Liver (tissue), 3 donors: ENCODE results near the gene PSTPIP1.

ENCODE experiments used
- CTCF ChIP-seq: fragments of 150-350 bp; IDR thresholded peaks from 2 replicates; pipeline ENCODE4 v1.5.1; 2017; ENCODE audit warnings: improper control_type of control experiment, low read depth, low read length; ENCODE audit not compliant: missing input control
- EGR1 ChIP-seq, 2 donors: IDR thresholded peaks; 2 replicates each; pipeline ENCODE4 v1.6.1; 2016 to 2018; ENCODE audit warnings: antibody characterized with exemption in 2 of 2, low read depth in 2 of 2
- GABPA ChIP-seq, 2 donors: IDR thresholded peaks in 1 of 2; conservative IDR thresholded peaks in 1 of 2; 2 replicates each; pipeline ENCODE4 v1.6.1; 2016; ENCODE audit warnings: antibody characterized with exemption in 2 of 2, mild to moderate bottlenecking in 1 of 2, moderate library complexity in 1 of 2
- JUND ChIP-seq, 2 donors: IDR thresholded peaks; 2 replicates each; pipeline ENCODE4 v1.6.1; 2016; ENCODE audit warnings: antibody characterized with exemption in 2 of 2
- RAD21 ChIP-seq, 2 donors: IDR thresholded peaks; 2 replicates each; pipeline ENCODE4 v1.6.1; 2016; ENCODE audit warnings: antibody characterized with exemption in 2 of 2, mild to moderate bottlenecking in 2 of 2
- SP1 ChIP-seq: IDR thresholded peaks from 2 replicates; pipeline ENCODE4 v1.6.1; 2018; ENCODE audit warnings: antibody characterized with exemption, mild to moderate bottlenecking
- TAF1 ChIP-seq: conservative IDR thresholded peaks from 2 replicates; pipeline ENCODE4 v1.6.1; 2016; ENCODE audit warnings: antibody characterized with exemption, mild to moderate bottlenecking
- TF ChIP-seq, protein P1 (sequence below): IDR thresholded peaks from 2 replicates; pipeline ENCODE4 v1.6.1; 2016; ENCODE audit warnings: antibody characterized with exemption
- TF ChIP-seq, protein P2 (sequence below): IDR thresholded peaks from 2 replicates; pipeline ENCODE4 v1.6.1; 2016; ENCODE audit warnings: antibody characterized with exemption, mild to moderate bottlenecking
- donor health status: healthy.
- donor health status: healthy.

GRCh38 chr15:77084436-77084835 lies 89.5 kb downstream of the PSTPIP1 start:
- TF ChIP-seq CTCF (no peak), RAD21 (IDR thresholded peaks at IDR 0.05) (no peak), TAF1 (no peak), SP1 (no peak), GABPA (IDR thresholded peaks at IDR 0.05 in 1 of 2, conservative IDR thresholded peaks at IDR 0.05 in 1 of 2) (no peak), EGR1 (IDR thresholded peaks at IDR 0.05; ENCODE audit: low read depth in 2 of 2) (no peak), JUND (IDR thresholded peaks at IDR 0.05) (no peak)
- TF ChIP-seq, protein P1, sequence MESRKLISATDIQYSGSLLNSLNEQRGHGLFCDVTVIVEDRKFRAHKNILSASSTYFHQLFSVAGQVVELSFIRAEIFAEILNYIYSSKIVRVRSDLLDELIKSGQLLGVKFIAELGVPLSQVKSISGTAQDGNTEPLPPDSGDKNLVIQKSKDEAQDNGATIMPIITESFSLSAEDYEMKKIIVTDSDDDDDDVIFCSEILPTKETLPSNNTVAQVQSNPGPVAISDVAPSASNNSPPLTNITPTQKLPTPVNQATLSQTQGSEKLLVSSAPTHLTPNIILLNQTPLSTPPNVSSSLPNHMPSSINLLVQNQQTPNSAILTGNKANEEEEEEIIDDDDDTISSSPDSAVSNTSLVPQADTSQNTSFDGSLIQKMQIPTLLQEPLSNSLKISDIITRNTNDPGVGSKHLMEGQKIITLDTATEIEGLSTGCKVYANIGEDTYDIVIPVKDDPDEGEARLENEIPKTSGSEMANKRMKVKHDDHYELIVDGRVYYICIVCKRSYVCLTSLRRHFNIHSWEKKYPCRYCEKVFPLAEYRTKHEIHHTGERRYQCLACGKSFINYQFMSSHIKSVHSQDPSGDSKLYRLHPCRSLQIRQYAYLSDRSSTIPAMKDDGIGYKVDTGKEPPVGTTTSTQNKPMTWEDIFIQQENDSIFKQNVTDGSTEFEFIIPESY, result no peak
- TF ChIP-seq, protein P2, sequence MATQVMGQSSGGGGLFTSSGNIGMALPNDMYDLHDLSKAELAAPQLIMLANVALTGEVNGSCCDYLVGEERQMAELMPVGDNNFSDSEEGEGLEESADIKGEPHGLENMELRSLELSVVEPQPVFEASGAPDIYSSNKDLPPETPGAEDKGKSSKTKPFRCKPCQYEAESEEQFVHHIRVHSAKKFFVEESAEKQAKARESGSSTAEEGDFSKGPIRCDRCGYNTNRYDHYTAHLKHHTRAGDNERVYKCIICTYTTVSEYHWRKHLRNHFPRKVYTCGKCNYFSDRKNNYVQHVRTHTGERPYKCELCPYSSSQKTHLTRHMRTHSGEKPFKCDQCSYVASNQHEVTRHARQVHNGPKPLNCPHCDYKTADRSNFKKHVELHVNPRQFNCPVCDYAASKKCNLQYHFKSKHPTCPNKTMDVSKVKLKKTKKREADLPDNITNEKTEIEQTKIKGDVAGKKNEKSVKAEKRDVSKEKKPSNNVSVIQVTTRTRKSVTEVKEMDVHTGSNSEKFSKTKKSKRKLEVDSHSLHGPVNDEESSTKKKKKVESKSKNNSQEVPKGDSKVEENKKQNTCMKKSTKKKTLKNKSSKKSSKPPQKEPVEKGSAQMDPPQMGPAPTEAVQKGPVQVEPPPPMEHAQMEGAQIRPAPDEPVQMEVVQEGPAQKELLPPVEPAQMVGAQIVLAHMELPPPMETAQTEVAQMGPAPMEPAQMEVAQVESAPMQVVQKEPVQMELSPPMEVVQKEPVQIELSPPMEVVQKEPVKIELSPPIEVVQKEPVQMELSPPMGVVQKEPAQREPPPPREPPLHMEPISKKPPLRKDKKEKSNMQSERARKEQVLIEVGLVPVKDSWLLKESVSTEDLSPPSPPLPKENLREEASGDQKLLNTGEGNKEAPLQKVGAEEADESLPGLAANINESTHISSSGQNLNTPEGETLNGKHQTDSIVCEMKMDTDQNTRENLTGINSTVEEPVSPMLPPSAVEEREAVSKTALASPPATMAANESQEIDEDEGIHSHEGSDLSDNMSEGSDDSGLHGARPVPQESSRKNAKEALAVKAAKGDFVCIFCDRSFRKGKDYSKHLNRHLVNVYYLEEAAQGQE, result no peak
